Sciatic nerve (tissue), 2 donors: ENCODE results near the gene GPR132. TPM values are rescaled to one million over a fixed set of nuclear protein-coding genes. Genes with fewer than 3 reads are reported as not detected.
A peak's percentile ranks its signal among the peaks of the same experiment; 100 is the strongest.
"Not testable (repeated sequence)": the region's sequence is repeated elsewhere in the genome, so short reads cannot be mapped to it uniquely, and the experiment has no call there.

ENCODE experiments used
- ATAC-seq: fragments of 200-7000 bp; cut with Tn5 transposase; one replicate; pipeline ENCODE4 v1.9.1; 2020; ENCODE audit warnings: mild to moderate bottlenecking, moderate library complexity
- DNase-seq: peaks from one replicate; pipeline ENCODE4 v3.0.0-alpha.2; 2020; ENCODE audit warnings: low spot score
- intact Hi-C: fragments of 100-400 bp; cut with DNase I; formaldehyde crosslinking; loops from one replicate; pipeline ENCODE4 v1.14.2; 2022
- total RNA-seq: library from RNA; stranded (reverse); fragmentation: NEBNext Ultra II Directional; extraction: Animal tissue kit (Norgen Biotek cat#: 25700); gene quantifications from one replicate; pipeline ENCODE4 v1.2.1, GENCODE V29; 2021
- donor health status: DM: no; HTN: no; CAD: no.
- donor health status: DM: no; HTN: no; CAD: no.

The GPR132 gene
- total RNA-seq, 1 donor from 2014 or later = 3.2 TPM

GRCh38 chr14:105067140-105067968 is 2.1 kb upstream of the GPR132 start:
- intact Hi-C loops = no loop called here
- DNase-seq = no peak
- no peak for ATAC-seq

- DNase-seq (no peak), ATAC-seq (no peak)
- intact Hi-C loops = no loop called here
Measured at GRCh38 chr14:105066240-105067071, 1.2 kb upstream of the GPR132 start.

- DNase-seq (peak; percentile 62), ATAC-seq (peak; percentile 30)
- intact Hi-C loops = no loop called here
Measured at GRCh38 chr14:105064721-105065143, 498 bp downstream of the GPR132 start.

GRCh38 chr14:105064001-105064400 is 1.2 kb downstream of the GPR132 start:
- no peak for ATAC-seq
- intact Hi-C loops = no loop called here
- no peak for DNase-seq

- intact Hi-C loops, DNase-seq, ATAC-seq: not testable (repeated sequence)
Measured at GRCh38 chr14:105063506-105063905, 1.7 kb downstream of the GPR132 start.

GRCh38 chr14:105063056-105063455 is 2.2 kb downstream of the GPR132 start:
- no peak for ATAC-seq
- DNase-seq = no peak
- intact Hi-C loops = no loop called here

GRCh38 chr14:105062048-105062433 is 3.2 kb downstream of the GPR132 start:
- ATAC-seq = no peak
- intact Hi-C loops = no loop called here
- DNase-seq = no peak

- intact Hi-C loops = no loop called here
- DNase-seq (peak; percentile 62), ATAC-seq (peak; percentile 25)
Measured at GRCh38 chr14:105061428-105062047, 3.7 kb downstream of the GPR132 start.

- DNase-seq (peak; percentile 66), ATAC-seq (peak; percentile 46)
- intact Hi-C loops = no loop called here
Measured at GRCh38 chr14:105060751-105061427, 4.3 kb downstream of the GPR132 start.

- DNase-seq (no peak), ATAC-seq (no peak)
- intact Hi-C loops = loop anchor here (10.0 kb wide), 1 partner anchor 1065 kb away; no protein-coding TSS in a partner anchor
Measured at GRCh38 chr14:105059925-105060565, 5.2 kb downstream of the GPR132 start.

GRCh38 chr14:105059035-105059924 is 6.0 kb downstream of the GPR132 start:
- DNase-seq (peak; percentile 63), ATAC-seq (peak; percentile 66)
- intact Hi-C loops = loop anchor here (10.0 kb wide), 1 partner anchor 1066 kb away; no protein-coding TSS in a partner anchor

- intact Hi-C loops = loop anchor here (10.0 kb wide), 1 partner anchor 1066 kb away; no protein-coding TSS in a partner anchor
- ATAC-seq = peak; percentile 43
- no peak for DNase-seq
Measured at GRCh38 chr14:105058521-105059034, 6.7 kb downstream of the GPR132 start.

- intact Hi-C loops = loop anchor here (10.0 kb wide), 1 partner anchor 1068 kb away; no protein-coding TSS in a partner anchor
- no peak for ATAC-seq
- peak; percentile 57 for DNase-seq
Measured at GRCh38 chr14:105056303-105056831, 8.9 kb downstream of the GPR132 start.

- no peak for DNase-seq
- intact Hi-C loops = loop anchor here (10.0 kb wide), 1 partner anchor 1069 kb away; no protein-coding TSS in a partner anchor
- ATAC-seq = no peak
Measured at GRCh38 chr14:105055736-105056302, 9.4 kb downstream of the GPR132 start.

GRCh38 chr14:105055334-105055733 is 9.9 kb downstream of the GPR132 start:
- intact Hi-C loops = loop anchor here (10.0 kb wide), 1 partner anchor 1069 kb away; no protein-coding TSS in a partner anchor
- ATAC-seq (no peak), DNase-seq (no peak)

GRCh38 chr14:105053996-105054395 is 11.2 kb downstream of the GPR132 start:
- intact Hi-C loops = loop anchor here (10.0 kb wide), 1 partner anchor 1071 kb away; no protein-coding TSS in a partner anchor
- ATAC-seq = no peak

More at GRCh38 chr14:105053996-105054395, 11.2 kb downstream of the GPR132 start:
- DNase-seq = no peak
